Measurements from ENCODE around the gene KCNQ1.

DNA sequence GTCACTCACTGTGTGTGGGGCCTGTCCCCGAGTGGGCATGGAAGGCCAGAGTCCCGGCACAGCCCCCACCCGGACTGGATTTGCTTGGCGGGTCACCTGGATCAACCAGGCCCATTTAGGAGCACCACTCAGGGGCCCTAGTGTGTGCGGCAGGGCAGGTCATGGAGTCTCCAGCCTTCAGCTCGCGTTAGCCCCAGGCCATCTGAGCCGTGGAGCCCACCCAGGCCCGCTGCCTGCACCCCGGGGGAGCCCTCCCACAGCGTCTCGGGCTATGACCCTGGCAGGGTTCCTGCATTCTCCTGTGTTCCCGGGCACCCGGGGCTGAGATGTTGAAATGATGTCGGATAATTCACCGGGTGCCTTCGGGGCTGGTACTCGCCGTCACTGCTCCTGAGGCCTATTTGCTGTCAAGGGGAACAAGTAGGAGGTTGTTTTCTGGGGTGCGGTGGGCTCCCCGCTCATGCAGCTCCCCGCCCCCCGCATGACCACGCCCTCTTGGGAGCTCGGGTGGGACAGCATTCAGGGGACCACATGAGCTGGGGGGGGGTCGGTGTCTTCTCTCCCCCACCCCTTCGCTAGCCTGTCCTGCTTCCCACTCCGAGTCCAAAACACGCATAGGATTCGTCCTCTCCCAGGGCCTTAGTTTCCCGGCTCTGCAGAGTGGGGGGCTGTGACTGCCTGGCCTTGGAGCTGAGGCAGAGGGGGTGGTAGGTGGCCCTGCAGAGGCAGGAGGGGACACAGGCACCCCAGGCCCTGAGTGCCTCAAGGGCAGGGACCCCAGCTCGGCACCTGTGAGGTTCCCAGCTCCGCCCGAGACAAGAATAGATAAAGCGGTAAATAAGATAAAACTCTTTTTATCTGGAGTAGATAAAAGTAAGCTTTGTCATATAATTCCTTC, 77.2 kb downstream of the KCNQ1 start:
- TF ChIP-seq, protein P1, sequence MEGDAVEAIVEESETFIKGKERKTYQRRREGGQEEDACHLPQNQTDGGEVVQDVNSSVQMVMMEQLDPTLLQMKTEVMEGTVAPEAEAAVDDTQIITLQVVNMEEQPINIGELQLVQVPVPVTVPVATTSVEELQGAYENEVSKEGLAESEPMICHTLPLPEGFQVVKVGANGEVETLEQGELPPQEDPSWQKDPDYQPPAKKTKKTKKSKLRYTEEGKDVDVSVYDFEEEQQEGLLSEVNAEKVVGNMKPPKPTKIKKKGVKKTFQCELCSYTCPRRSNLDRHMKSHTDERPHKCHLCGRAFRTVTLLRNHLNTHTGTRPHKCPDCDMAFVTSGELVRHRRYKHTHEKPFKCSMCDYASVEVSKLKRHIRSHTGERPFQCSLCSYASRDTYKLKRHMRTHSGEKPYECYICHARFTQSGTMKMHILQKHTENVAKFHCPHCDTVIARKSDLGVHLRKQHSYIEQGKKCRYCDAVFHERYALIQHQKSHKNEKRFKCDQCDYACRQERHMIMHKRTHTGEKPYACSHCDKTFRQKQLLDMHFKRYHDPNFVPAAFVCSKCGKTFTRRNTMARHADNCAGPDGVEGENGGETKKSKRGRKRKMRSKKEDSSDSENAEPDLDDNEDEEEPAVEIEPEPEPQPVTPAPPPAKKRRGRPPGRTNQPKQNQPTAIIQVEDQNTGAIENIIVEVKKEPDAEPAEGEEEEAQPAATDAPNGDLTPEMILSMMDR (IDR thresholded peaks at IDR 0.05), result no peak
- no peak for TF ChIP-seq EZH2 (IDR thresholded peaks at IDR 0.05; ENCODE audit: borderline replicate concordance, insufficient read depth, low read depth, low read length, poor library complexity, severe bottlenecking)

Measured in B cell (primary cell).